HuH-7 (cell line): ENCODE data around the gene KDM5B.
"Not testable (repeated sequence)": the region's sequence is repeated elsewhere in the genome, so short reads cannot be mapped to it uniquely, and the experiment has no call there.

Source experiments
- DNase-seq: peaks from one replicate; pipeline ENCODE4 v3.0.0; 2011; ENCODE audit warnings: low spot score

Gene KDM5B

DNA sequence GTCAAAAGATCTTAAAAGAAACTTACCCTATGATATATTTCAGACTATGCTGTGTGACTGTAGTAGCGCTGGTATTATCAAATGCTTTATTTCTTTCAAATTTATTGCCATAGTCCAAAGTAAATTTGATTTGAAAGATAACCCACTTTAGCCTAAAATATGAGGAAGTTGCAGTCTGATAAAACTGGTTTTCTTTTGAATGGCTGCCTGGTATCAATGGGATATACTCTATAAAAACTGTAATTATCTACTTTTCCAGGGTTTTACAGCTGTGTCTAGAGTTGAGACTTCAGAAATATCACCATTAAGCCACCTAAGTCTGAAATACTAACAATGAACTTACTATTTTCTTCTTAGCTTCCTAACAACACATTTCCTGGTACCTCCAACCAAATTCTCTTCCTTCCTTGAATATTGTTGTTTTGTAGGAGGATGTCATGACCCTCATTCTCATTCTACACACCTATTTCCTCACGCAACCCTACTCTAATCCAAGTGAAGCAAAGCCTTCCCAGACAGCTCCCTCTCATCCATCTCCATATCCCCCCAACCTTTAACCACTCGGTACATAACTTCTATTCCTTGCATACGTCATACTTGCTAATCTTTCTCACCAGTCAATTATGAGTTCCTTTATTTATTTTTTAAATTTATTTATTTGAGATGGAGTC lies 17.0 kb downstream of the KDM5B start:
- DNase-seq, result no peak

DNA sequence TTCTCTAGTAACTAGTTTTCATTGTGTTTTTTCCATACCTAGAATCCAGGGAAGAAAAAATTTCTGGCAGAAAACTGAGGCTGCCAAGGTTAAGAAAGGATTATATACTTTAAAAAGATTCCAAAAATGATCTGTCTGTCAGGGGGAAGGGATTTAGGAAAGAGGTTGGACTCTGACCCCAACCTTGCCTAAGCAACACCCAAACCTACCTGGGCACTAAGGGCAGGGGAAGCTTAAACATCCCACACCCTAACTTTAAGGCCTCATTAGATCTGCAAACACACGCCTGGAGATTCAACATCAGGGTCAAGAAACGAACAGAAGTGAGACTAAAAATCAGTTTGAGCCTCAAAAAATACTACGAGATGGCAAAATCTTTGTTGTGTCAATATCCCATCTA lies 19.4 kb downstream of the KDM5B start:
- no peak for DNase-seq

GRCh38 chr1:202786804-202787203 lies 21.4 kb downstream of the KDM5B start:
- DNase-seq, result no peak

DNA sequence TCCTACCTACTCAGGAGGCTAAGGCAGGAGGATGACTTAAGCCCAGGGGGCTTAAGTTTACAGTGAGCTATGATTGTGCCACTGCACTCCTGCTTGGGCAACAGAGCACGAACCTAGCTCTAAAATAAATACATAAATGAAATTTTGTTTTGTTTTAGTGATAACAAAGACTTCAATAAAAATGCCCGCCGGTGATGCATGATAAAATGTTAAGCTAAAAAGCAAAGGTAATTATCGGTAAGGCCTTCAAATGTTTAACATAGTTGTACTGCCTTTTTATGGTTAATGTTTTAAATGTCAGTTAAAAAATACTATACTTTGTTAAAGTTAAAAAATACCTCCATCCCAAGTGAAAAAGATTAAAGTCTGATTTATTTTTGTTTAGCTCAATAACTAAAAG lies 27.0 kb downstream of the KDM5B start:
- no peak for DNase-seq

GRCh38 chr1:202770135-202770534 lies 38.1 kb downstream of the KDM5B start:
- no peak for DNase-seq

DNA sequence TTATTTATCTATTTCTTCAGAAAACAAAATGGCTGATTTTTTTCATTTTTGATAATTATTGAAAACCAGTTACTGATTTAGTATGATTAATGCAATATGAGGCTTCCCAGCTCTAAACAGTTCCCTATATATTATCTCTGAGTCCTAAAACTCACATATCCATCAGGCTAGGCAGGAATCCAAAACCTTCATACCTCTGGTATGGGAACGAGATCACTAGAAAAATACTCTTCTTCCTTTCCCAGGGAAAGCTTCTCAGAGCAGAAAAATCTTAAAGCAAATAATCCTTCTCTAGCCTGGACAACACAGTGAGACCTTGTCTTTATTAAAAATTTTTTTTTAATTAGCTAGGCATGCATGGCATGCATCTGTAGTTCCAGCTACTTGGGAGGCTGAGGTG lies 42.5 kb downstream of the KDM5B start:
- no peak for DNase-seq

- no peak for DNase-seq
Observed at GRCh38 chr1:202762019-202762418, 46.2 kb downstream of the KDM5B start.

DNA sequence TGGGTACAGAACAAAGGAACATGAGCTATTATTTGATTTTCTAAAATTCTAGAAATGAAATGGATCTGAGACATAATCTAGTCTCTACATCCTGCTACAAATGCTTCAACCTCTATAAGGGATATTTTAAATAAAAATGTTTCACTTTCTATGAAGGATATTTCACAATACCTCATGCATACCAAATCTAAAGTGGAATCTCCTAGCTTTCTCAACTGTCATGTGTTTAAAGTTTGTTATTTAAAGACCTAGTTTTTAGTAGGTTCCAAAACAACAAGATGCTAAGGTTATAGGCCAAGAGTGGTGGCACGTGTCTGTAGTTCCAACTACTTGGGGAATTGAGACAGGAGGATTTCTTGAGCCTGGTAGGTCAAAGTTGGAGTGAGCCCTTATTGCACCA lies 47.6 kb downstream of the KDM5B start:
- no peak for DNase-seq

GRCh38 chr1:202756391-202756790 lies 51.8 kb downstream of the KDM5B start:
- DNase-seq, result no peak

DNA sequence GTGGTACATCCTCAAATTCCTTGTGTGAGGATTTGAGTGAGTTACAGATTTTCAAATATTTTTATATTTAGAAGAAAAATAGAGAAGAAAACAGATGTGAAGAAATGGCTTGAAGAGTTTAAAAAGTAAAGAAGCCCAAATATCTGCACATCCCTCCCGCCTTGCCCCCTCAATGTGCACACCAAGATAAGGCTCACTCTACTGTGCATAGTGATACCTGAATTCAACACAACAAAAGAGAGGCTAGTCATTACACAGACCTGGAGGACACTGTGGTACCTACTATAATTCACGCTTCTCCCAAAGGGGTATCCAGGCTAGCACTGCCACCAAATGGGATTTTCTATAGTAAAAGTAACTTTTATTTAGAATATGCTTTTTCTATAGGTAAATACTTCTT lies 53.9 kb downstream of the KDM5B start:
- DNase-seq, result no peak

GRCh38 chr1:202752774-202753173 lies 55.4 kb downstream of the KDM5B start:
- no peak for DNase-seq

DNA sequence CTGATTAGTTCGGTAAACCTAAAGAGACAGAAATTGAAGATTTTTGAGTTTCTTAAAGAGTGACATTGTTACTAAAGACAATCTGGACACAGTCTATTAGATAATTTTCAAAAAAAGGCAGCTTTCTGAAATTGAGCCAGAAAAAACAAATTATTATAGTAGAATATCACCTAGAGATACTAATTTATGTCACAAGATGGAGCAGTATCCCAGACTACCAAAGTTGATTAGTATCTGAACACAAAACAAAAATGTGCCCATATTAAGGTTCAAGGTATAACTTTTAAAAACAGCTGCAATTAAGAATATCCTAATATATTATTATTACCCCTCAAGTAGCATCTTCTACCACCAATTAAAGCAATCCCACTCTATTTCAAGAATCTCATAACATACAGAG lies 57.5 kb downstream of the KDM5B start:
- no peak for DNase-seq

DNA sequence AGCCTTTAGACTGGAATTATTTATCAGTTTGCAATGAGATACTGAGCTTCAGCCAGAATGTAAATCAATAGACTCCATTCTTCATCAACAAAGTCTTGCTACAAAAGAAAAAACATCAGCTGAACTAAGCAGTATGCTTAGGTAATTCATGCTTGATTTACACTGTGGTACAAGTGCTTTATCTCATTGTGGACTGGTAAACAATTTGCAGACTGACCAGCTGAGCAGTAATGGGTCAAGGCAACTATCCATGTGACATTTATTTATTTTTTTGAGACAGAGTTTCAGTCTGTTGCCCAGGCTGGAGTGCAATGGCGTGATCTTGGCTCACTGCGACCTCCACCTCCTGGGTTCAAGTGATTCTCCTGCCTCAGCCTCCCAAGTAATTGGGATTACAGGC lies 58.2 kb downstream of the KDM5B start:
- DNase-seq, result no peak

DNA sequence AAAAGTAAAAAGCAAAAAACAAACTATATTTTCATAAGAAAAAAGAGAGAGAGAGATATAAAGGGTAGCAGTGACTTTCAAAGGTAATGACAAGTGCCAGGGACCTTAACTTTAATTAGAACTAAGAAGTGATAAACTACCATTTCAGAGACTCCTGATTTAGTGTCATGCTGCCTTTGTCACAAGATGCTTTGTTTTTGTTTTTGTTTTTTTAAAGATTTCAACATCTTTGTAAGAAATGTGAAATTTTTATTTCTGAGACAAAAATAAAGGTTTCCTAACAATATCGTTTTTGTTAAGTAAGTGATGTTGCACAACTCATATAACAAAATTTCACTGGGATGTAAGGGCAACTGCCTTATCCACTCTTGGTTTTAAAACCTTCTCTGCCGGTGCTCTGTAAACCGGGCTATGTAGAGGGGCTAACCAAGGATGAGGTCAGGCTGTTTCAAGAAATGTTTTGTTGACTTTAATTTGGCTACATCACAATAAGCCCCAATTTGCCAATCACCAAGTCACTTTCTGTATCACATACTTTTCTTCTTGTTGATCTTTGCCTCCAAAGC lies 62.8 kb downstream of the KDM5B start:
- DNase-seq, result no peak

DNA sequence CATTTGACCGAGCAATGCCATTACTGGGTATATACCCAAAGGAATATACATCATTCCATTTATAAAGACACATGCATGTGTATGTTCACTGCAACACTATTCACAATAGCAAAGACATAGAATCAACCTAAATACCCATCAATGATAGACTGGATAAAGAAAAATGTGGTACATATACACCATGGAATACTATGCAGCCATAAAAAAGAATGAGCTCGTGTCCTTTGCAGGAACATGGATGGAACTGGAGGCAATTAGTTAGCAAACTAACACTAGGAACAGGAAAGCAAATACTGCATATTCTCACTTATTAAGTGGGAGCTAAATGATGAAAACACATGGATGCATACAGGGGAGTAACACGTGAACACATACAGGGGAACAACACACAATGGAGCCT lies 63.5 kb downstream of the KDM5B start:
- DNase-seq, result not testable (repeated sequence)

DNA sequence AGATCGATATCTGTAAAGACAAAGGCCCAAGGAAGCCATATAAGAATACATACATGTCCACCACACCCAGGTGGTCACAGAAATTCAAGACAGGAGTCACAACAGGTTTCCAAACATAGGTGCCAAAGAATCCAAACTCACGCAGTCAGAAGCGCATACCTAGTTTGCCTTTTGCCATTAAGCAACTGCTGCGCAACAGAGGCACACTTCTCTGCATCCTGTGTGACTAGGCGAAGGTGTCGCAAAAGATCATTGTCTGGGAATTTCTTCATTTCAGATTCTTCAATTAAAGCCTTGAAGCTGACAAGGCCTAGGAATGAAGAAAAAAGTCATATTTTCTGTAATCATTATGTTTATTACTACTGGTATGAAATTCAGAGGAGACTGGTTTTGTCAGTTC lies 65.7 kb downstream of the KDM5B start:
- DNase-seq, result no peak

- DNase-seq, result no peak
Observed at GRCh38 chr1:202733251-202733650, 75.0 kb downstream of the KDM5B start.

DNA sequence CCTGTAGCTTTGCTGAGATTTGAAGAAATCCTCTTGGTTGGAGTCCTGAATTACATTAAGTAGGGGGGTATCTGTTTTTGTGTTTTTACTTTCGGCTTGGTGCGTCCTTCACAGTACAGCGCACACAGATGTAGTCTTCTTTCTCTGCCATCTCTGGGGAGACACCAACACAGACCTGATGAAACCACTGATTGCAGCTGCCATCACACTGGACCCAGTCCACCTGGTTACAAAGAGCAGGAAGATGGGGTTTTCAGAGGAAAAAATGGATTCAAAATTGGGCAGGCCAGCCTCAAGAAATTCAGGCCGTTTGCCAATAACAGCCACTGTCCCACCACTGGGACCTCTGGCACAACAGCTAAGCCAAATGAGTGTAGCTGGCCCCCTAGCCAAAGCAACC lies 79.3 kb downstream of the KDM5B start:
- no peak for DNase-seq

DNA sequence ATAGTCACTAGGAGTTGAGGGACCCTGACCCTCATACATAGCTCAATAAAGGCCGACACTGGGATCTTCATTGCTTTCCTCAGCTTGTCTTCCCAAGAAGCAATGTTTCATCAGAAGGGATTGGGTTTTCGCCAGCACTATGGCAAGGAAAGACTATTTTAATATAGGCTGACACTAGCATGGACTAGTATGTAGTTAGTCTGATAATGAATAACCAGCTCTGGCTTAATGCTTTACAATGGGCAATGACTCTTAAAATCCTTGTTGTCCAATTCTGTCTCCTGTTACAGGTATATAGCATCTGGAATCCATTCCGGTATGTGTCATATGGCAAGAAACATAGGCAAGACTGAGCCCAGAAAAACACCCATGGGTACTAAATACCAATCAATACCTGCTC lies 82.7 kb downstream of the KDM5B start:
- DNase-seq, result no peak

- DNase-seq, result no peak
Observed at GRCh38 chr1:202723708-202724107, 84.5 kb downstream of the KDM5B start.

DNA sequence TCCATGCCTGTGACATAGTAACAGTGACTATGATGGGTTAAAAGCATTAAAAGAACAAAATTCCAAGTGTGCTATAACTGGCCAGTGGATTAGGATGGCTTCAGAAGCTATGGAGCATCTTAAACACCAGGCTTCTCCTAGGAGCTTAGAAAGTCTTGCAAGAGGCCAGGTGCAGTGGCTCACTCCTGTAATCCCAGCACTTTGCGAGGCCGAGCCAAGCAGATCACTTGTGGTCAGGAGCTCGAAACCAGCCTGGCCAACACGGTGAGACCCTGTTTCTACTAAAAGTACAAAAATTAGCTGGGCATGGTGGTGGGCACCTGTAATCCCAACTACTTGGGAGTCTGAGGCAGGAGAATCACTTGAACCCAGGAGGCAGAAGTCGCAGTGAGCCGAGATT lies 85.2 kb downstream of the KDM5B start:
- not testable (repeated sequence) for DNase-seq

- no peak for DNase-seq
Observed at GRCh38 chr1:202716654-202717053, 91.6 kb downstream of the KDM5B start.

GRCh38 chr1:202714202-202714601 lies 94.0 kb downstream of the KDM5B start:
- DNase-seq, result not testable (repeated sequence)

DNA sequence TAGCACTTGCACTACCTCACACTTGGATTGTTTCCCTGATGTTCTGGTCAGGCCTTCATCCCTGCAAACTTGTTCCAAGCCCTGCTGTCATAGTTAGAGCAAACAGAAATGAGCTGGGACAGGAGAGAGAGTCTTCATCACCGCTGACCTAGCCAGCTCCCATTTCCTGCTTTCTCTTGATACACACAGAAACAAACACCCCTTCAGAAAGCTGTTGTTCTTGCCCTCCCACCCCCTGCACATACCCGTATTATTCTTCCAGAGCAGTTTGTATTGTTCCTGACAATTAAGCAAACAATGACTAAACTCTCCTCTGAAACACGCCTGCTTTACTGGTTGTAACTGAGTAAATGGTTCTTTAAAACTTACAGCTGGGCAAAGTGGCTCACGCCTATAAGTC lies 95.1 kb downstream of the KDM5B start:
- DNase-seq, result no peak
